Measurements from ENCODE around the gene NSG1.

GRCh38 chr4:4461850-4462249 is 74.9 kb downstream of the NSG1 start:
- TF ChIP-seq CTCF (conservative IDR thresholded peaks at IDR 0.05; ENCODE audit: low read depth, low read length): no peak
- no peak for TF ChIP-seq MXI1 (IDR thresholded peaks at IDR 0.05; ENCODE audit: borderline replicate concordance, low read depth, low read length)
- TF ChIP-seq POLR2A (IDR thresholded peaks at IDR 0.05; ENCODE audit: low read depth, low read length): no peak
- TF ChIP-seq USF2 (IDR thresholded peaks at IDR 0.05; ENCODE audit: low read depth, low read length): no peak
- TF ChIP-seq RAD21 (IDR thresholded peaks at IDR 0.05; ENCODE audit: low read length): no peak
- no peak for TF ChIP-seq ELK1 (IDR thresholded peaks at IDR 0.05; ENCODE audit: borderline replicate concordance, low read depth, low read length)
- TF ChIP-seq SMC3 (IDR thresholded peaks at IDR 0.05; ENCODE audit: low read depth, low read length): no peak
- TF ChIP-seq RFX5 (IDR thresholded peaks at IDR 0.05; ENCODE audit: low read depth, low read length): no peak
- TF ChIP-seq CEBPB (IDR thresholded peaks at IDR 0.05; ENCODE audit: low read depth, low read length): no peak
- no peak for TF ChIP-seq MAFK (IDR thresholded peaks at IDR 0.05; ENCODE audit: low read depth, low read length)
- no peak for TF ChIP-seq MAZ (IDR thresholded peaks at IDR 0.05; ENCODE audit: borderline replicate concordance, low read depth, low read length)
- no peak for TF ChIP-seq RCOR1 (IDR thresholded peaks at IDR 0.05; ENCODE audit: insufficient replicate concordance, low read length)
- no peak for TF ChIP-seq NFE2L2 (IDR thresholded peaks at IDR 0.05; ENCODE audit: low read depth, low read length)
